Thyroid gland (tissue), 4 donors: ENCODE data around the gene DAP3.
"Not testable (repeated sequence)": the region's sequence is repeated elsewhere in the genome, so short reads cannot be mapped to it uniquely, and the experiment has no call there.

Source experiments
- CTCF ChIP-seq, 6 experiments: fragments of 200-600 bp in 3 of 6; fragments of 450-650 bp in 3 of 6; sonication (generic) in 3 of 6; IDR thresholded peaks; one replicate each; pipeline ENCODE4 v1.5.1; 2016 to 2019; ENCODE audit warnings: antibody characterized with exemption in 6 of 6, mild to moderate bottlenecking in 2 of 6, inconsistent platforms in 1 of 6, moderate library complexity in 1 of 6
- POLR2A ChIP-seq, 2 donors: fragments of 450-650 bp; IDR thresholded peaks; one replicate each; pipeline ENCODE4 v1.6.1; 2017; ENCODE audit warnings: antibody characterized with exemption in 2 of 2, mild to moderate bottlenecking in 2 of 2, moderate library complexity in 1 of 2

GRCh38 chr1:155701675-155702074, 12.8 kb downstream of the DAP3 start:
- TF ChIP-seq POLR2A, CTCF (IDR thresholded peaks at IDR 0.05): not testable (repeated sequence)
